Aorta (tissue), 5 donors: Measurements from ENCODE around the gene ALPK1. TPM values are rescaled to one million over a fixed set of nuclear protein-coding genes. Genes with fewer than 3 reads are reported as not detected.

Source experiments
- ATAC-seq: fragments of 200-7000 bp; cut with Tn5 transposase; one replicate; pipeline ENCODE4 v1.9.1; 2022; ENCODE audit warnings: moderate library complexity; ENCODE audit not compliant: low FRiP score
- DNase-seq, 2 donors: peaks; one replicate each; pipeline ENCODE4 v3.0.0-alpha.2; 2020
- H3K27ac ChIP-seq, 2 donors: one replicate each; pipeline ENCODE4 v1.5.1; 2013; ENCODE audit warnings: low read length in 2 of 2, mild to moderate bottlenecking in 2 of 2, moderate library complexity in 2 of 2, control low read depth in 1 of 2, inconsistent platforms in 1 of 2, low read depth in 1 of 2
- H3K27me3 ChIP-seq, 2 donors: one replicate each; pipeline ENCODE4 v1.6.1; 2013; ENCODE audit warnings: control low read depth in 1 of 2, low read length in 1 of 2, mild to moderate bottlenecking in 1 of 2, moderate library complexity in 1 of 2; ENCODE audit not compliant: insufficient read depth in 2 of 2, control insufficient read depth in 1 of 2
- H3K36me3 ChIP-seq, 2 donors: one replicate each; pipeline ENCODE4 v1.6.1; 2013; ENCODE audit warnings: control low read depth in 1 of 2, low read length in 1 of 2, mild to moderate bottlenecking in 1 of 2; ENCODE audit not compliant: insufficient read depth in 2 of 2, control insufficient read depth in 1 of 2
- H3K4me1 ChIP-seq, 2 donors: one replicate each; pipeline ENCODE4 v1.6.1; 2013; ENCODE audit warnings: low read length in 2 of 2, control low read depth in 1 of 2, mild to moderate bottlenecking in 1 of 2, moderate library complexity in 1 of 2; ENCODE audit not compliant: insufficient read depth in 2 of 2, control insufficient read depth in 1 of 2
- H3K4me3 ChIP-seq, 2 donors: one replicate each; pipeline ENCODE4 v1.5.1; 2013; ENCODE audit warnings: low read length in 2 of 2, control low read depth in 1 of 2, mild to moderate bottlenecking in 1 of 2
- H3K9me3 ChIP-seq: one replicate; pipeline ENCODE4 v1.6.1; 2013; ENCODE audit warnings: mild to moderate bottlenecking, low read length; ENCODE audit not compliant: control insufficient read depth
- WGBS, 2 donors: extraction: QIAGEN DNeasy Blood & Tissue Kit; methylation state at CpG; one replicate each; pipeline ENCODE4 v1.1.7; 2013; 5-methylcytosine and 5-hydroxymethylcytosine counted together
- intact Hi-C, 2 donors: fragments of 100-400 bp; cut with DNase I; formaldehyde crosslinking; loops; one replicate each; pipeline versions ENCODE4 v1.14.2 to v1.15.0; 2022
- polyA plus RNA-seq, 2 donors: library from polyadenylated mRNA; stranded (reverse); fragments of 200-250 nt; gene quantifications; one replicate each; pipeline ENCODE4 v1.2.3, GENCODE V29; 2013
- total RNA-seq, 2 donors: library from RNA; stranded (reverse); fragmentation: NEBNext Ultra II Directional; extraction: Animal tissue kit (Norgen Biotek cat#: 25700); gene quantifications; one replicate each; pipeline ENCODE4 v1.2.1, GENCODE V29; 2021
- donor health status: healthy with polysubstance abuse.
- donor health status: Bipolar disorder and iron deficiency.
- donor health status: DM: no; HTN: no; CAD: no.
- donor health status: DM: no; HTN: no; CAD: no.
- donor health status: DM: yes; HTN: yes; CAD: no.

The ALPK1 gene
- total and polyA plus RNA-seq, 4 donors: 6.6 to 52.7 (median 23.9) TPM

DNA sequence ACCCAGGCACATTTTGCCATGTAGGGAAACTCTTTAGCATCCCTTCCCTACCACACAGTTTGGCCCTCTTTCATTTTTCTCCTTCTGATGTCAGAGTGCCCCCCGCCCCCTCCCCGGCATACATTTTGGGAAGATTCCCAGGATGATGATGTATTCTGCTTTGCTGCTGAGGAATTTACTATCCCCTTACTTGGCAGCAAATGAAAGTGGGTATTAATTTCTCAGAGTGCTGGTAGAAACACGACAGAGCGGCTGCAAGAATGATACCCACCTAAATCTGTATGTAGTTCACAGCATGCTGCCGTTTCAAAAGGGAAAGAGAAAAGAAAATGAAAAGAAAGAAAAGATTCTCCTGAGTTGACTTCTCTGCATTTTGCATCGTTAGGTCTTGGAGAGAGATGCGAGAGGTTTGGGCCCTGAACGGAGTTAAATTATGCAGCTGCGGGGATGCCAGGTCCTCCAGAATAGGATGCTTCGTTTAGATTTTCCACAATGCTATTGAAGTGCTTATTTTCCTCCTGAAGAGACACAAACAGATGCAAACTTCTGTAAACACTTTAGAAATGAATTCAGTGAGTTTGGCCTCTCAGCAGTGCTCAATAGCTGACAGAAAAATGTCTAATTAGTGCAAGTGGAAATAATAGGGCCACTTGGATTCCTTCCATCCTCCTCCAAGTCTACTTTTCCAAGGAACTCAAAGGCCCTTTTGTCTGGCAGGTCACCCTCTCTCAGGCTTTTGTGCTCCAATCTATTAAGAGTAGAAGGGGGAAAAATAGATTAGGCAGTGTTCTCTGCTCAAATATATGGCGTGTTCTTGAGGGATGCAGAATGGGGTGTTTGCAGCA, 106.2 kb downstream of the ALPK1 start:
- WGBS, 2 donors: 56 to 58% methylated on average over 11 of the region's 11 CpGs
- no peak overlapping the region for H3K27ac ChIP-seq
- no peak overlapping the region for H3K4me3 ChIP-seq
- ATAC-seq: no peak
- H3K9me3 ChIP-seq: no peaks in the 10 kb centered on the region
- intact Hi-C loops: no loop called here
- no peak for DNase-seq
- H3K36me3 ChIP-seq: no peaks in the 10 kb centered on the region
- H3K27me3 ChIP-seq: no peaks in the 10 kb centered on the region
- H3K4me1 ChIP-seq: no peaks in the 10 kb centered on the region

DNA sequence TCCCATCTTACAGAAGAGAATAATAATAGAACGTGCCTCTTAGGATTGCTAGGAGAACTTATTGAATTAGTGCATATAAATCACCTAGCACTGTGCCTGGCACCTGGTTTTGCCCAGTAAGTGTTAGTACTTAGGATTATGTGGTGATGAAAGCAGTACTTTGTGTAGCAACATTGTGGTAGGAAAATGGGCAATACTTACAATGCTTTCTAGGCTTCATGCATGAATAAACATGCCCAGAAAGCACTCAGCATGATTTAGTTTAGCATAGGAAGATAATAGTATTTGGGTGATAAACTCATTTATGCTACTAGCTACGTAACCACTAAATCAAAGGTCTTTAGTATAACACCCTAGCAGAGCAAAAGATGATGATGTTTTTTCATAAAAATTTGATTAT, 113.2 kb downstream of the ALPK1 start:
- Histone ChIP-seq H3K4me3 (no peak overlapping the region), H3K36me3 (peaks cover 0 to 6% of the 10 kb centered on the region in 2 donors), H3K4me1 (no peaks in the 10 kb centered on the region), H3K9me3 (no peaks in the 10 kb centered on the region), H3K27me3 (no peaks in the 10 kb centered on the region), H3K27ac (no peak overlapping the region)
- DNase-seq (no peak), ATAC-seq (no peak)
- 83 to 85% methylated on average over 2 of the region's 2 CpGs for WGBS, 2 donors
- intact Hi-C loops: no loop called here

DNA sequence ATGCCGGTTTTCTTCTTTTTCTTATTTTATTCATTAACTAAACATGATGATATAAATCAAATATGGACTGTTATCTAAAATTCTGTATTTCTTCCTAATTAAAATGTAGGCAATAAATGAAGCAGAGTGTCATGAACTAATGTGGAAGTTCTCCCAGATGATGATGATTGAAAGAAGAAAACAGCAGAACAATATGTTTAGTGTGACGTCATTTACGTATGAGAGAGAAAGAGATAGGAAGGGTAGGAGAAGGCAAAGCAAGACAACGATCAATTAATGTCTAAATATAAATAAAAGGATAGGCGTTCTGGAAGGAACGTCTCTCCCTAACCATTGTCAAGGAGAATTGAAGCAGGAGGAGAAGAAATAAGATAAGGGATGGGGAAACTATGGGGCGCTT, 113.6 kb downstream of the ALPK1 start:
- peaks cover 0 to 6% of the 10 kb centered on the region in 2 donors for H3K36me3 ChIP-seq
- 93 to 94% methylated on average over 7 of the region's 7 CpGs for WGBS, 2 donors
- ATAC-seq (no peak), DNase-seq (no peak)
- intact Hi-C loops: no loop called here
- H3K27me3 ChIP-seq: no peaks in the 10 kb centered on the region
- H3K9me3 ChIP-seq: no peaks in the 10 kb centered on the region
- no peaks in the 10 kb centered on the region for H3K4me1 ChIP-seq
- H3K27ac ChIP-seq: no peak overlapping the region
- H3K4me3 ChIP-seq: no peak overlapping the region

DNA sequence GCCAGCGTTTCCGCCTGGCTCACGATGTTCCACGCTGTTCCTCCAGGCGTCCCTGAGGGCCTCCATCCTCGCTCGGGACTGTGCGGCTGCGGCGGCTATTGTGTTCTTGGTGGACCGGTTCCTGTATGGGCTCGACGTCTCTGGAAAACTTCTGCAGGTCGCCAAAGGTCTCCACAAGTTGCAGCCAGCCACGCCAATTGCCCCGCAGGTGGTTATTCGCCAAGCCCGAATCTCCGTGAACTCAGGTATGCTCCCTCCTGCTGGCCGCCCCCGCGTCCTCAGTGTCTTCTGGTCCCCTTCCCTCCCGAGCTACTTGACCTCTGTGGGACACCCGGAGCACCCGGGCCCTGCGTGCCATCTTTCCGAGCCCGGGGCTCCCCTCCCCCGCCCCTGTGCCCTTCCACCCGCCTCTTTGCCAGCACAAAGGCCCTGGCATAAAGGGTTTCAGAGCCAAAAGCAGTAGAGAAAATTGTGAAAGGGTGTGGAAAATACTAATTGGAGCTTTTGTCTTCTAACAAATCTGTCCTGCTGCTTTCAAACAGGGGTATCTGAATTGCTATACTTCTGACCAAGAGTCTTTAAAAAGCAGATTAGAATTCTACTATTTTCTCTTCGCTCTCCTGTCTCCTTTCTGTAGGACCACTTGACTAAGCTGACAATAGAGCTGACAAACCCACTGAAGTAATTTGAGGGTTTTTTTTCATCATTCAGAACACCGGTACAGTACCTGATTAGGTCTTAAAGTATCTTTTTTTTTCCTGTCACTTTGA, 114.8 kb downstream of the ALPK1 start:
- ATAC-seq: no peak
- Histone ChIP-seq H3K27ac (no peak overlapping the region), H3K9me3 (no peaks in the 10 kb centered on the region), H3K27me3 (no peaks in the 10 kb centered on the region), H3K36me3 (peaks cover 0 to 6% of the 10 kb centered on the region in 2 donors), H3K4me3 (no peak overlapping the region), H3K4me1 (no peaks in the 10 kb centered on the region)
- no peak for DNase-seq
- WGBS, 2 donors: 65 to 70% methylated on average over 32 of the region's 32 CpGs
- intact Hi-C loops: no loop called here

DNA sequence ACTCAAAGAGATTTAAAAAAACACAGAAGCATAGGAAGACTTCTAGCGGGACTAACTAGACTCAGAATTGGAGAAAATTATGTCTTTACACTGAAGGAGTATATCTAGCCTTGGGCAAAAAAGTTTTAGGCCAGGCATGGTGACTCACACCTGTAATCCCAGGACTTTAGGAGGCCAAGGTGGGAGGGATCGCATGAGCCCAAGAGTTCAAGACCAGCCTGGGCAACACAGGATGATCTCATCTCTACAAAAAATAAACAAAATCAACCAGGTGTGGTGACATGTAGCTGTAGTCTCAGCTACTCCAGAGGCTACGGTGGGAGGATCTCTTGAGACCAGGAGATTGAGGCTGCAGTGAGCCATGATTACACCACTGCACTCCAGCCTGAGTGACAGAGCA, 119.3 kb downstream of the ALPK1 start:
- 88 to 96% methylated on average over 3 of the region's 3 CpGs for WGBS, 2 donors
- H3K27ac ChIP-seq: no peak overlapping the region
- no peaks in the 10 kb centered on the region for H3K9me3 ChIP-seq
- no peaks in the 10 kb centered on the region for H3K27me3 ChIP-seq
- no peak for ATAC-seq
- intact Hi-C loops: no loop called here
- no peaks in the 10 kb centered on the region for H3K4me1 ChIP-seq
- peaks cover 0 to 6% of the 10 kb centered on the region in 2 donors for H3K36me3 ChIP-seq
- DNase-seq: no peak
- H3K4me3 ChIP-seq: no peak overlapping the region

DNA sequence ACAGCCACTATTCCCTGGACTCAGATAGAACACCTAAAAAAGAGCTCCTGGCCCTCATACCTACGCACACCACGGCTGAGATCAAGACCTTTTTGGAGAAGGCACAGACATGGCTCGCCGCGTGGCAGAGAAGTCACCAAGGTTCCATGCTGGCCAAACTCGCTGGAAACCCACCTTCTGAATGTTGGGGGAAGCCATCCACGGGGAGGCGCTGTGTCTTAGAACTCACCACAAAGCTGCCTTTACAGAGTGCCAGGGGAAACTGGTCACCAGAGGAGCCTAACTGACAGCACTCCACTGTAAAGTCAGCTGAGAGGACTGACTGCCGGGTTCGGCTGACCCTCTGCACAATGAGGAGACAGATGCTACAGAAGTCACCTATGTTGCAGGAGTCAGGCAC, 120.9 kb downstream of the ALPK1 start:
- Histone ChIP-seq H3K27me3 (no peaks in the 10 kb centered on the region), H3K9me3 (no peaks in the 10 kb centered on the region)

DNA sequence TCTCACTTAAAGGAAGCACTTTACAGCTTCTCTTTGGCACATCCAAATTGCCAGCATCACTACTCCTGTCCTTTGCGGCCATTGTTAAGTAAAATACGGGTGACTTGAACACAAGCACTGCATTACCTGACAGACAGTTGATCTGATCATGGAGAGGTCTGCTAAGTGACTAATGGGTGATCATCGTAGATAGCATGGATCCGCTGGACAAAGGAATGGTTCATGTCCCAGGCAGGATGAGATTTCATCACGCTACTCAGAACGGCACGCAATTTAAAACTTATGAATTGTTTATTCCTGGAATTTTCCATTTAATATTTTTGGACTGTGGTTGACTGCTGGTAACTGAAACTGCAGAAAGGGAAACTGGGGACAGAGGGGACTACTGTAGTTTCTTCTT, 124.7 kb downstream of the ALPK1 start:
- Histone ChIP-seq H3K4me3 (no peak overlapping the region), H3K4me1 (no peaks in the 10 kb centered on the region), H3K9me3 (no peaks in the 10 kb centered on the region), H3K27ac (no peak overlapping the region), H3K36me3 (no peaks in the 10 kb centered on the region), H3K27me3 (no peaks in the 10 kb centered on the region)
- intact Hi-C loops: no loop called here
- 85 to 97% methylated on average over 7 of the region's 7 CpGs for WGBS, 2 donors
- ATAC-seq: no peak
- DNase-seq: no peak

More for the DNA sequence above, 120.9 kb downstream of the ALPK1 start:
- Histone ChIP-seq H3K4me1 (no peaks in the 10 kb centered on the region), H3K27ac (no peak overlapping the region), H3K36me3 (peaks cover 0 to 3% of the 10 kb centered on the region in 2 donors), H3K4me3 (no peak overlapping the region)
- no peak for DNase-seq
- intact Hi-C loops: no loop called here
- 62 to 65% methylated on average over 10 of the region's 10 CpGs for WGBS, 2 donors
- no peak for ATAC-seq

DNA sequence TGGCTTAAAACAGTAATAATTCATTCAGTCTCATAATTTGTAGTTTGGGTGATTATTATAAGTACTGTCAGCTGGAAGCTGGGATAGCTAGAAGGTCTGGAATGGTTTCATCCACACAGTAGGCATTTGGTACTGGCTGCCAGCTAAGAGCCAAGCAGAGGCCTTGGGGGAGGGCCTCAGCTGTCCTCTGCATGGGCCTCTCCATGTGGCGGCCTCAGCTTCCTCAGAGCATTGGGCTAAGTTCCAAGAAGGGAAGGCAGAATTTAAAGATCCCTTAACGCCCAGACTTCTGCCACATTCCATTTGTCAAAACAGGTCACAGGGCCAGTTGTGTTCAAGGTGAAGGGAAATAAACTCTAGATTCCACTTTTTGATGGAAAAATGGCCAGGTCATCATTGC, 125.5 kb downstream of the ALPK1 start:
- intact Hi-C loops: no loop called here
- Histone ChIP-seq H3K4me3 (no peak overlapping the region), H3K4me1 (no peaks in the 10 kb centered on the region), H3K27me3 (no peaks in the 10 kb centered on the region), H3K27ac (no peak overlapping the region), H3K36me3 (peaks cover 0 to 2% of the 10 kb centered on the region in 2 donors), H3K9me3 (no peaks in the 10 kb centered on the region)
- WGBS, 2 donors: 77 to 83% methylated on average over 2 of the region's 2 CpGs
- no peak for ATAC-seq
- DNase-seq: no peak

DNA sequence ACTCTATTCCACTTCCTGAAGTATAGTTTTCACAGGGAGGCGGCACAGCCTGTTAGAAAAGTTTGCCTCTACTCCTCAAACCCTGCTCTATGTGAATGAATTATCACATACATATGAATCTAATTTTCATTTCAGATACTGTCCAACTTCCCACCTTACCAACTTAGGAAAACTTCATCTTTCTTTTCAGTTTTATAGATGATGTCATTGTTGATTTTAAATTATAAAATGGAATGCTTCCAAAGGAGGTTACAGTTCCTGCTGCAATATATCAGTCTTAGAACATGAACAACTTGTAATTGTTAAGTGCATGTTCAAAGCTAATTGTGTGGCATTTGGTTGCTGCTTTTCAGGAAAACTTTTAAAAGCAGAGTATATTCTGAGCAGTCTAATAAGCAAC, 126.4 kb downstream of the ALPK1 start:
- intact Hi-C loops: no loop called here
- DNase-seq (no peak), ATAC-seq (no peak)
- WGBS, 2 donors: 90 to 92% methylated on average over 1 of the region's 1 CpG
- no peaks in the 10 kb centered on the region for H3K27me3 ChIP-seq
- H3K4me3 ChIP-seq: no peak overlapping the region
- H3K27ac ChIP-seq: no peak overlapping the region
- no peaks in the 10 kb centered on the region for H3K4me1 ChIP-seq
- no peaks in the 10 kb centered on the region for H3K9me3 ChIP-seq
- H3K36me3 ChIP-seq: peaks cover 0 to 2% of the 10 kb centered on the region in 2 donors
